HG02884 (cell line): ENCODE results near the gene GPR55.
A peak's percentile ranks its signal among the peaks of the same experiment; 100 is the strongest.

ENCODE experiments used
- ATAC-seq: cut with Tn5 transposase; IDR thresholded peaks from one replicate; pipeline ENCODE4 v1.9.1; 2021; ENCODE audit warnings: mild to moderate bottlenecking, moderate library complexity; ENCODE audit not compliant: unreplicated experiment

GPR55 gene

DNA sequence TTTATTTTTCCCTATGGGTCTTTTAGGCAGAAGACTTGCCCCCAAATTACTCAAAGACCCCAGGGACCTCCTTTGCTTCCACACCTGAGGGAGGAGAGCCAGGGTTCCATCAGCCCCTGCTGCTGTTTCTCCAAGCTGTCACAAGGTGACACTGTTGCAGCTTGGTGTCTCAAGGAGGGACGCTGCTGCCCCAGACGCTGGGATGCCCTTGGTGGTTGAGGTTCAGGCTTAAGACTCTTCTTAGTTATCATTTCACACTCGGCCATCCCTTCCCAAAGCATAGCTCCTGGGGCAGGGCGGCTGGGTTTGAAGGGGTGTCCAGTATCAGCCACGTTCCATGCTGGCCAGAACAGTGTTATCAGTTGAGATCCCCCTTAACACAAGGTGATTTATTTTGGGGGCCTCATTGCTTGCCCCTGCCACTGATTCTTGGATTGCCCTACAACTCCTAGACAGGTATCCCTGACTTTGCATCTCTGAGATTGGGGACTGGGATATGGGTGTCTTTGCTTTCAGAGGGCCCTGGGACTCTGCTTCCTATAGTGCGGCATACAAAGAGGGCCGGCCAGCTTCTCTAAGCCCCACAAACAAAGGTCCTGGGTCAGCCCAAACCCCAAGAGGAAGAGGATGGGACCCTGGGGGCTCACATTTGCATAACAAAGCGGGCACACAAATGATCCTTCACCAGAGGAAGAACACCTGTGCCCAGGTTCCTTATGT lies 22.7 kb downstream of the GPR55 start:
- peak; percentile 55 for ATAC-seq

- ATAC-seq = no peak
Observed at GRCh38 chr2:230901006-230901405, 24.0 kb downstream of the GPR55 start.

DNA sequence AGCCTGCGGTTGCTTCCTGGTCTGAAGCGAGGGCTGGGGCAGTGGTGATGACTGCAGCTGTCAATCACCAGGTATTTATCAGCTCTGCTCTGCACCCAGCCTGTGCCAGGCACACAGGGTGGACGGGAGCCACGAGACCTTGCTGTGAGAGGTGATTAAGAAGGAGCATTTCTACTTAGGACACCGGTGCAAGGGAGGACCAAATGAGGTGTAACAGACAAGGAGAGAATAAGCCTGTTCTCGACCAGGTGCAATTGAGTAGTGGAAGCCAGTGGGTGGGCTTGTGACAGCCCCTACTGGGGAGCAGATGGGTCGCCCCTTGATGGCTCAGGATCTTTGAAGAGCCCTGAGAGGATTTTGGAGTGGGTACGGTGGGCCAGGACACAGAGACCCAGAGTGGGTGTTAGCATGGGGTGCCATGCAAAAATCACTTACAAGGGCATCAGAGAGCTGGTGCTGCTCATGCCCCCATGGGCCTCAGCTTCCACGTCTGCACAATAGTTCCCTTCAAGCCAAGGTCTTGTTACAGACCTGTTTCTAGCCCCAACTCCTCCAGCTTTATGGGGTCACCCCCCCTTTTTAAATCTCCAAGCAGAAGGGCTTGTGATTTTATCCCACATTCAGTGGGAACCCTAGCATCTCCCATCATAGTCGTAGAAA lies 24.6 kb downstream of the GPR55 start:
- ATAC-seq = no peak

- ATAC-seq = no peak
Observed at GRCh38 chr2:230899786-230900185, 25.3 kb downstream of the GPR55 start.

GRCh38 chr2:230899287-230899686 lies 25.8 kb downstream of the GPR55 start:
- no peak for ATAC-seq

GRCh38 chr2:230898713-230899091 lies 26.3 kb downstream of the GPR55 start:
- no peak for ATAC-seq

DNA sequence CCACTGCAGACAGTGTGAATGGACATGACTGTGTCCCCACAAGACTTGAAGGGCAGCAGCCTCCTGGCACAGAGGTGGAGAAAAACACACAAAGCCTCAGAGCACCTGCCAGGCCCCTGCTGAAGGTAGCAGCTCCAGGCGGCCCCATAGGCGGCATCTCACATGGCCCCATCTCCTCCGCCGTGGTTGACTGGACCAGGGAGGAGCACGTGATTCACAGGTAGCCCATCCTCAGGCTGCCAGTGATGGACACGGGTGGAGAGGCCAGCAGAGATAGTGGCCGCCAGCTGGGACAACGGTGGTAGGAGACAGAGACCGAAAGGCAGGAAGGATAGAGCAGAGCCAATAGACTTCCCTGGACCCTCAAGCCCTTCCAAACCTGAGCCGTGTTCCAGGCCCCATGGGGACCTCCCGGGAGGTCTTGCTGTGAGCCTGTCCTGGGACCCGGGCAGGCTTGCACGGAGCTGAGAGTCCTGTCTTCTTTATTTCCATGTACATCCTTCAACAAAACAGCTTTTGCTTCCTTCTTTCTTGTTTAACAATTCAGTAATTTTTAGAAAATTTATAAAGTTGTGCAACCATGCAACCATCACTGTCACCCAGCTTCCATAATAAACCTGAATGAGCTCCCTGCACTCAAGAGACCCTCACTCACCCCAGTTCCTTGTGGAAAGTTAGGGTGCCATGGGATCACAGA lies 26.9 kb downstream of the GPR55 start:
- no peak for ATAC-seq

DNA sequence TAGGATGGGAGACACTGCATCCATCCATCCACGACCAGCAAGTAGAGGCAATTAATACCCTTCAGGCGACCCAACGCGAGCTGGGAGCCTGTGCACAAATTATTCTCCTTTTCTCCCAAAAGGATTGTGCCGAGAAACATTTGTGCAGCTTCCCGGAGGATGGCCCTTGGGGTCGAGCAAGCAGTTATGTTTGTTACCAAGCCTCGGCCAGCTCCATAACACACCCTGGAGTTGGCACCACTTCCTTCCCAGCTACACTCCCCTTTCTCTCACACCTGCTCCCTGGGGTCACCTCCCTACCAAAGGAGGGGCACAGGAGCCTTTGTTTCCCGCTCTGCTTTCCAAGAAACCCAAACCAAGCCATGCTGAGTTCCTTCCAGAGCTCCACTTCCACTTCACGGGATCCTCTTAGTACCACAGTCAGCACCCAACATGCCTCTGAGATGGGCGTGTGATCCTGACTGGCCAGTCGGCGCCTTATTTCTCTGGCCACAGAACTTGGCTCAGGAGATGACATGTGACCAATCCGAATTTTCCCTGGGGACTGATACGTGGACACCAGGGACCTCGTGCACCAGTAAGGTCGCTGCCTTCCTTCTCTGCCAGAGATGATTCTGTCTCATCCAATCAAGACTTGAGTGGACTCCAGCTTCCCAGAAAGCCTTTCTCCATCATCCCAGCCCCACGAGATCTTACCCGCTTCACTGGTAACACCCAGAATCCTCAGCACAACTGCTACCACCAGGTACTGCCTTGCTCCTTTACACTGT lies 28.5 kb downstream of the GPR55 start:
- no peak for ATAC-seq

GRCh38 chr2:230895536-230896345 lies 29.3 kb downstream of the GPR55 start:
- no peak for ATAC-seq

- peak; percentile 57 for ATAC-seq
Observed at GRCh38 chr2:230893841-230894781, 30.9 kb downstream of the GPR55 start.

DNA sequence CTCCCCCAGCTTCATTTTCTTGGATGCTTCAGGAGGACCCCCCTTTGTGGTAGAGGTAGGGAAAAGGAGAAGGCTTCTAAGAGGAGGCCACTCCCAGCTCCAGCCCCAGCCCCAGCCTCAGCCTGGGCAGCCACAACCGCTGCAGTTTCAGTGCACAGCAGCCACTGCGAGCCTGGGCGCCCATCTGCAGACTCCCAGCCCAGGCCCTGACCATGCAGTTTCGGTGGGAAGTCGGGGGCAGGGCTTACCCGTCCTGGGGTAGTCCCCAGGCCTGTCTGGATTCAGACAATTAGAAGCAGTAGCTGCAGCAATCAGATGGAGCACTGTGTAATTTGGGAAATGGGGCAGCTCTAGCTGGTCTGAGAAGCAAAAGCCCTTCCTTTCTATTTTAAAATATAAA lies 31.7 kb downstream of the GPR55 start:
- peak; percentile 76 for ATAC-seq

GRCh38 chr2:230891509-230891908 lies 33.5 kb downstream of the GPR55 start:
- ATAC-seq = no peak

GRCh38 chr2:230891064-230891463 lies 34.0 kb downstream of the GPR55 start:
- ATAC-seq = no peak

- ATAC-seq = no peak
Observed at GRCh38 chr2:230890646-230891045, 34.4 kb downstream of the GPR55 start.

DNA sequence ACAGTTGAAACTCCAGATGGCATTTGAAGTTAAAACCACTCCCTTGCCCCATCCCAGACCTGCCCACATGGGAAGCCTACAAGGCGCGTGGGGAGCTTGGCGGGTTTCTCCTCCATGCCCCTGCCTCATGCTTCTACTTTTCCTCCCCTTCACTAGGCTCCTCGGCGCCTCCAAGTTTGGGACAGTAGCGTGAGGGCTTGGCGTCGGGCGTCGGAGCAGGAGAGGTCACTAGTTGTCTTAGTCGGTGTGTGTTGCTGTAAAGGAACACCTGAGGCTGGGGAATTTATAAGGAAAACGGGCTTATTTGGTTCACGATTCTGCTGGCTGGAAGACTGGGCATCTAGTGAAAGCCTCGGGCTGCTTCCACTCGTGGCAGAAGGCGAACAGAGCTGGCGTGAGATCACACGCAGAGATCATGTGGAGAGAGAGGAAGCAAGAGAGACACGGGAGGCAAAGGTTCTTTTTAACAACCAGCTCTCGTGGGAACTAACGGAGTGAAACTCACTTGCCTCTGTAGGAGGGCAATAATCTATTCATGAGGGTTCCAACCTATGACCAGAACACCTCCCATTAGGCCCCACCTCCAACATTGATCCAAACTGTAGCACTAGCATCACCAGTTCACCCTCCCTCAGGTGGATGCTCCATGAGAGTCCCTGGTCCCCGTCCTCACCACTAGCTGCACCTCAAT lies 35.0 kb downstream of the GPR55 start:
- no peak for ATAC-seq

DNA sequence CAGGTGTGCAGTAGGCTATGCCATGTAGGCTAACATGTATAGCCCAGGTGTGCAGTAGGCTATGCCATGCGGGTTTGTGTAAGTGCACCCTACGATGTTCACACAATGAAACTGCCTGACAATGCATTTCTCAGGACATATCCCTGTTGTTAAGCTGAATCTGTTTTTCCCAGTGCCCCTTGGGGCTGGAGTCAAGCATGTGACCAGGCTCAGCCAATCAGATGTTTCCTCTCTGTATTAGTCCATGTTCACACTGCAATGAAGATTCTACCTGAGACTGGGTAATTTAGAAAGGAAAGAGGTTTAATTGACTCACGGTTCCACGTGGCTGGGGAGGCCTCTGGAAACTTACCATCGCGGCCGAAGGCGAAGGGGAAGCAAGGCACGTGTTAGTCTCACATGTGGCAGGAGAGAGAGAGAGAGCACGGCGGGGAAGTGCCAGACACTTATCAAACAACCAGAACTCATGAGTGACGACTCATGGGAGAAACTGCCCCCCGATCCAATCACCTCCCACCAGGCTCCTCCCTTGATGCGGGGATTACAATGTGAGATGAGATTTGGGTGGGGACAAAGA lies 36.1 kb downstream of the GPR55 start:
- ATAC-seq = no peak

- ATAC-seq = no peak
Observed at GRCh38 chr2:230887342-230887741, 37.7 kb downstream of the GPR55 start.

GRCh38 chr2:230886671-230887071 lies 38.4 kb downstream of the GPR55 start:
- no peak for ATAC-seq
